Measurements from ENCODE around the gene MTHFSD.
"Not testable (repeated sequence)": the region's sequence is repeated elsewhere in the genome, so short reads cannot be mapped to it uniquely, and the experiment has no call there.

MTHFSD gene, protein sequence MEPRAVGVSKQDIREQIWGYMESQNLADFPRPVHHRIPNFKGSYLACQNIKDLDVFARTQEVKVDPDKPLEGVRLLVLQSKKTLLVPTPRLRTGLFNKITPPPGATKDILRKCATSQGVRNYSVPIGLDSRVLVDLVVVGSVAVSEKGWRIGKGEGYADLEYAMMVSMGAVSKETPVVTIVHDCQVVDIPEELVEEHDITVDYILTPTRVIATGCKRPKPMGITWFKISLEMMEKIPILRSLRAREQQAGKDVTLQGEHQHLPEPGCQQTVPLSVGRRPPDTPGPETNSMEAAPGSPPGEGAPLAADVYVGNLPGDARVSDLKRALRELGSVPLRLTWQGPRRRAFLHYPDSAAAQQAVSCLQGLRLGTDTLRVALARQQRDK
- total RNA-seq: 4.6 to 15.9 (median 11.7) reads per million in 18 experiments

DNA sequence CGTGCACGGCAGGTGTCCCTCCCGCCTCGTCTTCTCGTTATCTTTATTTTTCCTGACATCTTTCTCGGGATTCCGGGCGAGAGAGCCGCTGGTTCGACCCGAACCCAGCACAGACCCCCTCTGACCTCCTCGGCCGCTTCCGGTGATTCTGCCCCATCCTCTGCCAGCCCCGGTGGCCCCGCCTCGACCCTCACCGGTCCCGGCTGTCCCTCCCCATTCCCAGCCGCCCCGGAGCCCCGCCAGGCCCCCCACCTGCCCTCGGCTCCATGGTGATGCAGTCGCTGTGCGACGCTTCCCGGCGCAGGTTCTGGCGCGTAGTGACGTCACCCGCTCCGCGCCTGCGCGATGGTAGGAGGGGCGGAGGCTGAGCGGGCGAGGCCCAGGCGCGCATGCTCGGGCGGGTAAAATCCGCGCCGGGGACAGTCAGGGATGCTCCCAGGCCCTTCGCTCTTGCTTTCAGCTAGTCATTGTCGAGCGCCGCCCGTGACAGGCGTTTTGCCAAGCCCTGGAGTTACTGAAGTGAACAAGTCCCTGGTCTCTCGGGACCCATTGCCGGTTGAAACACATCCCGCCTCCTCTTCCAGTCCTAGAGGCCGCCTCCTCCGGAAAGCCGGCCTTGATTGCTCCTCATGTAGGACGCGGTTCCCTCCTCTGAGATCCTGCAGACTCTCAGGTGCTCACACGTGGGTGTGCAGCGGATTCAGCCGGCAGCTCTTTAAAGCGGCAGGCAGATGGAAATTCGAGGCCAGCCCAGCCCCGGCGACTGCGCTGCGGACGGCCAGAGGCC is at the start of gene MTHFSD:
MTHFSD (minus strand) TSS at position 319 of the 787 bp plus-strand sequence; CDS start at position 268, 51 bp downstream.
- peak; percentile 93 for DNase-seq

DNA sequence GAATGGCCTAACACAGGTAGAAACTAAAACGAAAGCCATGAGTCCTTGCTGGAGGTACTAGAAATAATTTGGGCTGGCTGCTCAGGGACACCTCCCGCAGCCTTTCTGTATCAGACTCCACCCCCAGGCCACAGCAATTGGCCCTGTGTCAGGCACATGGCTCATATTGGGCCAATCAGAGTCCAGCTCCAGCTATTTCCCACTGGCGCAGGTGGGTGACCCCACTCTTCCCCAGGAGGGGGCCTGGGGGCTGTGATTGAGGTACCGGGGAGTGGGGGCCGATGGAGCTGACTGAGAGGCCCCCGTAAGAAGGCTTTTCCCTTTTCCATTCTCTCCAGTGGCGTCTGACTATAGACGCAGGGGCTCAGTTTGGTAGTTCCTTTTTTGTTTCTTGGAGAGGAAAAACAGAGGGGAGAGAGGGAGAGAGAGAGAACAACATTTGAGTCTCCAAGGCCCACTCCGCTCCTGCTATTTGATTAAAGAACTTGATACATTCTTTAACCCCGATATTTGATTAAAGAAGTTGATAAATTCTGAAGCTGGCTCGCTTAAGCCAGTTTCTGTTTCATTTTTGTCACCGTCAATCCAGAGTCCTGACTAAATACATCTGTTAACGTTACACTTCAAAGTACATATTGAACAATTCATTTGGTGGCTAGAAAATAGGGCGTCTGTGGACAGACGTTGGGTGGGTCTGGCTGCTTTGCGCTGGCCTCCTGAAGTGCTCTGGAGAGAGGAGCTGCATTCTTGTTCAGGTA is 49.6 kb upstream of the MTHFSD start:
- no peak for DNase-seq

DNA sequence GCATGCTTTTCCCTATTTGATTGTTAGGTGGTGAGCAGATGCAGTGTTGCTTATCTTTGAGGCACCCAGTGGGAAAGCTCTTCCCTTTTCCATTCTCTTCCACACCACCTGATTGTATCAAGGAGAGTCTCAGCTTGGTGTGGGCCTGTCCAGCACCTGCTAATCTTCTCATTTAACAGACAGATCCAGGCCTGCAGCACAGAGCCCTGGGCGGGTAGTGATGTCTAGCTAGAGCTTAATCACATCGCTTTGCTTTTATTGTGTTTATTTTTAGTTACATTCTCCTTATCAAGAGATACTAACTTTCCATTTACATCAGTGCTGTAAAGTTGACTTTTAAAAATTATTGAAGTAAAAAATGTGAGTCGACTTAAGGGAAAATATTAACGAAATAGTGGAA is 47.5 kb upstream of the MTHFSD start:
- DNase-seq: no peak

DNA sequence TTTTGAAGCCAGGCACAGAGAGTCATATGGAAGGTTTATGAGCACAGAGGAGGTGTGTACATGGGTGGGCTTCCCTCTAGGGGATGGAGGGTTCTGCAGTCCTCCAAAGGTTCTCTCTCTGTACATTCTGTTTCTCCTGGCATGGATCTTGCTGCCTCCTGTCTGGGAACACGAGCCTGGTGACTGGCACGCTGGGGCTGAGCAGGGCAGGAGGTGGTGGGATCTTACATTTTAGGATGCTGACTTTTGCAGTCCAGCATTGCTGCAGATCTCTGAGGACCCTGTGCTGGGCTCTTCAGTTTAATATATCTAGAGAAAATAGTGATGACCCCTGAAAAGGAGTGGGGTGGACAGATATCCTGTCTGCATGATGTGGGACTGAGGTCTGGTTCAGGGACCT is 46.3 kb upstream of the MTHFSD start:
- DNase-seq: no peak

DNA sequence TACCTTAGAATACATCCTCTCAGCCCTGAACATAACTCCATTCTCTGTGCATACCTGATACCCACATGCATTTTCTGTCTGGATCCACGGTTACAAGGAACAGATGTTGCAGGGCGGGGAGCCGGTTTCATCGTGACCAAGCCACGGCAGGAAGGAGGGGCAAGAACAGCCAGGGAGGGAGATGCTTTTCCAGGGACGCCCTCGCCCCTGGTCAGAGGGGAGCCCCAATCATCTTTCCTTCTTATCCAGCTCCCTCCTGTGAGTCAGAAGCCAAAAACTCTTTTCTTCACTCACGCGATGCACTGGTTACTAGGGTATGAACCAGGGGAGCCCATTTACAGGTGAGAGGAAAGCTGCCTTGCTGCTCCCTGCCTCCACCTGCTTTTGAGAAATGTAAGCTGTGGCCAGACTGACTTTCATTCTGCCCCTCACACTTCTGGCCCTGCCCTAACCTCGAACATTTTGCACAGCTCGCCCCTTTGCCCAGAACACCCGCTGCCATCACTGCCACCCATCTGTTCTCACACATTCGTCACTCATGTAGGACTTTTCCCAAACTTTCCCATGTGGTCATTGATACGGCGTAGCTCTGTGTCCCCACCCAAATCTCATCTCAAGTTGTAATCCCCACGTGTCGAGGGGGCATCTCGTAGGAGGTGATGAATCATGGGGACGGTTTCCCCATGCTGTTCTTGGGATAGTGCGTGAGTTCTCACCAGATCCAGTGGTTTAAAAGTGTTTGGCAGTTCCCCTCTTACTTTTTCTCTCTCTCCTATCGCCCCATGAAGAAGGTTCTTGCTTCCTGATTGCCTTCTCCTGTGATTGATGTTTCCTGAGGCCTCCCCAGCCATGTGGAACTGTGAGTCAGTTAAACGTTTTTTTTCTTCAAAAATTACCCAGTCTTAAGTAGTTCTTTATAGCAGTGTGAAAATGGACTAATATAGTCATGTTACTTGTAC is 43.9 kb upstream of the MTHFSD start:
- DNase-seq: no peak

DNA sequence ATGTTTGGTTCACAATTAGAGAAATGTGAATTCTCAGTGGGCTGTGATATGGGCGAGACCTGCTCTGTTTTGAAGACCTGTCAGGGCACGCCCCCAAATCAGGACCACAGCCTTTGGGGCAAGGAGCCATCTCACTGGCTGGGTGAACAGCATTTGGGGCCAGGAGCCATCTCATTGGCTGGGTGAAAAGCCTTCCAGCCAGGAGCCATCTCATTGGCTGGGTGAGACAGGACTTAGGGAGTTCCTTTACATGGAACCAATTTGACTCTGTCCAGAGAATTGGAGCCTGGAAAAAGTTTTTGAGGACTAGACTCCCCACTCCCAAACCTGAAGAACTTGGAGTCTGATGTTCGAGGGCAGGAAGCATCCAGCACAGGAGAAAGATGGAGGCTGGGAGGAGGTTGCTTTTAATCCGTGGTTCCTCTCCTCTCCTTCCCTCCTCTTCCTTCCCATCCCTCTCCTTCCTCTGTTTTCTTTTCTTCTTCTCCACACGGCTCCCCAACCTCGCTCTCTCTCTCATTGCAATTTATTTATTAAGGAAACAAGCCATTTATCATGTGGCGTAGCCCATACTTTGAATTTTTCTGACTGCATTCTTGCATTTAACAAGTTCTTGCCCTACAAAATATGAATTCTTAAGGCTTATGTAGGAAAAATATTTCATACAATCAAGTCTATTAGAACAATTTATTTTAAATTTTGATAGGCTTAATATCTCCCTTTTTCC is 43.0 kb upstream of the MTHFSD start:
- no peak for DNase-seq

DNA sequence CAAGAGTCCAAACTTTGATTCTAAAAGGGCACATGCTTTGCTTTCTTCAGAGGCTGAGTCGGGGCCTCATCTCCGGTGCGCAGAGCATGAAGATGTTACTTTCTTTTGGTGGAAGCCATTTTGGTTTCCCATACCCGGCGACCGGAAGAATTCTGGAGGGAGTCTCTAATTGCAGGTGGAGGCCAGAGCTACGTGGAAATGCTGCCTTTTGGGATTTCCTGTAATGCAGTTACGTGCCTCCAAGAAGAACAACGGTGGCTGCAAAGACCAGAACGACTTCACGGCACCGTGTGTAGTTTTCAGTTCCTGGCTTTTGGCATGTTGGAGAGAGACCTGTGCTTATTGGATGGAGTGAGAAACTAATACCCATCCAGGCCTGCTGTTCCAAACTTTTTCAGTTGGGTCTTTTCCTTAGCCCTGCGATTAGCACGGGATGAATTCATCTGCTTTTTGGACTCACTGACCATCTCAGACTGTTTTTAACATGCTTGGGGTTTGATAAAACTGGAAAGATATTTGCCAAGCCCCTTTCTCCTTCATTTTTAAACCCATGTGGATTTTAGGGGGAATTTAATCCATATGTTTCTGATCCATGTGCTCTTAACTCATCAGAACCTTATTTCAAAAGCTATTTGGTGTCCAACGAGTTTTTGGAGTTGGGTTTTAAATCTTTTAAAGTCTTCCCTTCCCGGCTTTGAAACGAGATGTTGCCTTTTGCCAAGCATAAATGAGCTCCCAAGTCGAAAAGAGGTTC is 42.3 kb upstream of the MTHFSD start:
- no peak for DNase-seq

DNA sequence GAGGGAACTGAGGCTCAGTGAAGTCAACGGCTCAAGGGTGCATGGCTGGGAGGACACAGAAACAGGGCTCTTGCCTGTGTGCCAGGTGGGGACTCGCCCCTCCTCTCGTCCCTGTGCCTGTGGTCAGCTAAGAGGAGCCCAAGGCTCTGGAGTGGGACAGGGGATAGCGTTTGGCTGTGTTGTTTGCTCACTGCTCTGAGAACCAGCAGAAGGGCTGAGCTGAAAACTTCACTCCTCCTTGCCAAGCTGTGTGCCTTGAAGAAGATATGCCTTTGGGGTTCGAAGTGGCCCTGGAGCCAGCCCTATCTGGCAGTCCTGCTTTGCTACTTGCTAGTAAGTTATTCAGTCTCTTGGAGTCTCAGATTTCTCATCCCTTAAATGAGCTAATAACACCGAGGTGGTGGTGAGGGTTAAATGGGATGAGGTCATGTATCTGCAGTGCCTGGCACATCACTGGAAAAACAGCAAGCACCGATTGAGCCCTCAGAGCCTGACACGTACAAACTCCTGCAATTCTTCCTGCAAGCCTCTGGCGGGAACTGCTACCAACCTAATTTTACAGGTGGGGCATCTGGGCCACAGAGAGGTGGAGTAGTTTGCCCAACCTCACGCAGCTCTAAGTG is 41.1 kb upstream of the MTHFSD start:
- no peak for DNase-seq

DNA sequence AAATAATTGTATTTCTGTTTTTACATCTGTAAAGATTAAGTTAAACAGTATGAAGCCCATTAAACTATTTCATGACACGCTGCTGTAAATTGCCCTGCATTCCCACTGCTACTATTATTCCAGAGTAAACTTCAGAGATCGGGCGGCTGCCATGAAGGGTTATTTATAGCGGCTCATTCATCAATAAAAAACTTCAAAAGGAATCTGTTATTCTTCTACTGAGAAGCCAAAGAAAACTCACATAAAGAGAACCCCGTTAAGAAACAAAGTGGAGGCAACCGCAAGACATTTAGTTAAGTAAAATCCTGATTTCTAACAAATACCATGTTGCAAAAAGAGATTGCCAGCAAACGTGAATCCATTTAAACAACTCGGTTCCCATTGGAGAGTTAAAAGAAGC is 39.7 kb upstream of the MTHFSD start:
- DNase-seq: no peak

DNA sequence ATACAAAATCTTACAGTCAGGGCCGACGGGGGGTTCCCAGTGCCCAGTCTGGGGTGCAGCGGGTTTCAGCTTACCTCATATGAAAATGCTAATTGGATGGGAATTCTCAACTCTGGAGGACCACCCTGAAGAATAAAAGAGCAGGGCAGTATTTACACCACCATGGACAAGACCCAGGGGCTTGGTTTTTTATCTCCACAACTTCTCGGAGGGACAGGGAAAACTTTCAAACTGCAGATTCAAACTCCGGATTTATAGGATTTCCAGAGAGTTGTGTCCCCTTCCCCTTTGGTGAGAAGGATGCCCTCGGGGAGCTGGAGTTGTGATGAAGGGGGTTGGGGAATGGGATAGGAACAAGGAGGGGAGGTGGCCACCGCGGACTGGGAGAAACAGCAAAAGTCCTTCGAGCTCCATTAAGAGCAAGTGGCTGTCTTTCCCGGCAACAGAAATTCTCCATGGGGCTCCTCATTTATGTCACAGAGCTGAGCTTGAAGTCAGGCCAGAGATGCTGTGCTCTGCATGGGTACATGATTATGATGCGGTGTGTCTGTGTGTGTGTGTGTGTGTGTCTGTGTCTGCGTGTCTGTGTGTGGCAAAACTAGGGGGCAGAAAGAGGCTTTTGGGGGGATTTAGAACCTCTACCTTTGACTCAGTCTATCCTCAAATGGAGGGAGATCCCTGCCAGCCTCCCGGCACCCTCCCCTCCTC is 39.0 kb upstream of the MTHFSD start:
- DNase-seq: no peak

DNA sequence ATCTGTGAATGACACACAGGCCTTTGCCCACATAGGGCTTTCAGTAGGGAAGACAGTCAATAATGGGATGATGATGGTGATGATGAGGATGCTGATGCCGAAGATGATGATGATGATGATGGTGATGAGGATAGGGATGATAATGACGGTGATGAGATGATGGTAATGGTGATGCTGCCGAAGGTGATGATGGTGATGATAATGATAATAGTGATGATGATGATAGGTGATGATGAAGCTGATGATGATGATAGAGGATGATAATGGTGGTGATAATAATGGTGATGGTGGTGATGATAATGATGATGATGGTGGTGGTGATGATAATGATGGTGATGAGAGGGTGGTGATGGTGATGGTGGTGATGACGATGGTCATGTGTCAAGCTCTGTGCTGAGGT is 36.2 kb upstream of the MTHFSD start:
- DNase-seq: no peak

DNA sequence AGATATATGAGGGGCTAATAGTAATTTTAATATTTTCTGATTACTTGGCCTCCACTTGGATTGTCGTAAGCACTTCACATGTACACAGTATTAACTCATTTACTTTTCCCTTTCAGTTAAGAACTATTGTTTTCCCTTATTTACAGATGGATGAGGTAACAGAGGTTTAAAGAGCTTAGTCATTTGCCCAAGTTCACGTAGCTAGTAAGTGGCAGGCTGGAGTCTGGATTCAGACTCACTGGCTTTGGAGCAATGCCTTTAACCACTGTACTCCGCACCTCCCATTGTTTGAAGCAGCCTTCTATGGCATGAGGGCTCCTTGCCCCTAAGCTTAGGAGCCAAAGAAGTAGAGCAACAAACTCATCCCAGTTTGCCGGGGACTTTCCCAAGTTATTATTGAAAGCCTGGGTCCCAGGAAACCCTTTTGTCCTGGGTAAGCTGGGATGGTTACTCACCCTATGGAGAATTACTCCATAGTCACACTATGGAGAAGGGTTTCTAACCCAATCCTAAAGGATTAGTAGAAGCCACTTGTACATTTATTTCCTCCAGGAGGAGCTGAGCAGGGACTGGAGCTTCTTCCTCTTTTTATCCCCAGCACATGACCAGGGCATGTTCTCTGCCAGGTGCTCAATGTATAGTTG is 35.6 kb upstream of the MTHFSD start:
- DNase-seq: no peak

DNA sequence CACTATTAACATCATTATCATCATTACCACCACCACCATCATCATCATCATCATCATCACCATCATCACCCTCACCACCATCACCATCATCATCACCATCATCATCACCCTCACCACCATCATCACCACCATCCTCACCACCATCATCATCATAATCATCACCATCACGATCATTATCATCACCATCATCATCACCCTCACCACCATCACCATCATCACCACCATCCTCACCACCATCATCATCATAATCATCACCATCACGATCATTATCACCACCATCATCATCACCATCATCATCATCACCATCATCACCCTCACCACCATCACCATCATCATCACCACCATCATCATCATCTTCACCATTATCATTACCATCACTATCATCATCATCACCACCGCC is 32.9 kb upstream of the MTHFSD start:
- not testable (repeated sequence) for DNase-seq

DNA sequence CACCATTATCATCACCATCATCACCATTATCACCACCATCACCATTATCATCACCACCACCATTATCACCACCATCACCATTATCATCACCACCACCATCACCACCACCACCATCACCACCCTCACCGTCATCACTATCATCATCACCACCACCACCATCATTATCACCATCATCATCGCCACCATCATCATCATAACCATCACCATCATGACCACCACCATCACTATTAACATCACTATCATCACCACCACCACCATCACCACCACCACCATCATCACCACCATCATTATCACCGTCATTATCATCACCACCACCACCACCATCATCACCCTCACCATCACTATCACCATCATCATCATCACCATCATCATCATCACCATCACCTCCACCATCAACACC is 32.5 kb upstream of the MTHFSD start:
- no peak for DNase-seq

DNA sequence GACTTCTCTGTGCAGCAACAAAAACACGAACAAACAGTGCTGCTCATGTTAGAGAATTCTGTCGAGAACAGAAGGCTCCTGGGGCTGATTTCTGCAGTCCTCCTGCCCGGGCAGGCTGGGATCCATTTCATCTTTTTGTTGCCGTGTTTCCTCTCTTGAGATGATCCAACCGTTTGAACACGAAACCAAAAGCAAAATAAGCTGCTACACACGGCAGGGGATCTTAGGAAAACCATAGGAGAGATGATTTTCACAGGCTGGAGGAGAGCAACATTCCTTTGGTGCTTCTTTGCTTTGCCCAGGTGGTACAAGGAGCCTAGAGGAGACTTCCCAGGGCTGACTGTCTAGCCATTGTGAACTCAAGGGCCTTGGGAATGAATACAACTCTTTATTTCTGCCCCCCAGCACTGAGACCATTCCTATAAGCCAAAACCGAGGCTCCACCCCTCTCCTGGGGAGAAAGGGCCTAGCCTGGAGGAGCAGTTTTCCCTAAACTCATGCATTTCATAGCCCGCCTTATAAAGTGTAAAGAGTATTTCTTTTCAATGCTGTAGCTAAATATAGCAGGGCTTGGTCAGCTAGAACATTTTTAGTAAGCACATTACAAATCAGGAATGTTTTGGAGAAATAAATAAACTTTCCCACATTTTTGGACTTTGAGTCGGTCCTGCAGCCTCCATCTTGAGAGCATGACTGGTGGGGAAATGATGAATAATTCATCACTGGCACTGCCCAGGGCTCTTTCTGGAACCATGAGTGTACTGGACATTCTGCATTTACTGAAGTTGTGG is 31.0 kb upstream of the MTHFSD start:
- no peak for DNase-seq

DNA sequence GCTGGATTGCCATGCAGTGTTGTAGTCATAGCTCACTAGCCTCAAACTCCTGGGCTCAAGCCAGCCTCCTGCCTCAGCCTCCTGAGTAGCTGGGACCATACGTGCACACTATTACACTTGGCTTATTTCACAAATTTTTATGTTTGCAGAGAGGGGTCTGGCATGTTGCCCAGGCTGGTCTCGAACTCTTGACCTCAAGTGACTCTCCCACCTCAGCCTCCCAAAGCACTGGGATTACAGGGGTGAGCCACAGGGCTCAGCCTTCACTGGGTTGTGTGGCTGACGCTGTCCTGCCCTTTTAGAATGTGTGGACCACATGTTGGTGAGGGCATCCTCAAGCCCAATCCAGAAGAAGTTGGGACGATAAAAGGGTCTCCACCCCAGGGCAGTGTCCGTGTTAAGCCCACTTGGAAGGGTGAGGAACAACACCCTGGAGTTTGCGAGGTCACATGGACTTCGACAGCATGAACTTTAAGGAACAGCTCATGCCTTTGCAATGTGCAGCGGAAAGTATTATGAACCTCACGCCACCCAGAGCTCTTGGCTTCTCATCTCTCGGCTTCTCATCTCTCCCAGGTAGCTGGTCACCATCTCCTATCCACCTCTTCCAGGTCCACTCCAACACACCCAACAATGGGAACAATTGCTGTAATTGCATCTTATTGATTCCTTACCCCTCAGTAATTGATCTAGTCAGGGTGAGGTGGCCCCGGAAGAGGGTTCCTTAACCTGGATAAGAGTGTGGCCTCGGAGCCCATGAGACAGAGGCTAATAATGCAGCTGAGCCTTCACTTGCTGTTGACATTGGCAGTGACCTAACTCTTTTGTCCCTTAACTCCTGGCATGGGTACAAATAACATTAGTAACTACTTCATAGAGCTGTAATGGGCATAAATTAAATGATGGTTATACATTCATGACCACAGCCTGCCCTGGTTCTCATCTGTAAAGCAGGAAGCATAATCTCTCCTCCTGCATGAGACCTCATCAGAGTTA is 30.0 kb upstream of the MTHFSD start:
- DNase-seq: no peak

Data from inflammatory macrophage (primary cell).